GM19023 (cell line): ENCODE measurements around the gene S100A3.
"Not testable (repeated sequence)": the region's sequence is repeated elsewhere in the genome, so short reads cannot be mapped to it uniquely, and the experiment has no call there.

ENCODE experiments used
- ATAC-seq: cut with Tn5 transposase; IDR thresholded peaks from one replicate; pipeline ENCODE4 v1.9.1; 2021; ENCODE audit warnings: mild to moderate bottlenecking, moderate library complexity; ENCODE audit not compliant: unreplicated experiment

S100A3 gene

DNA sequence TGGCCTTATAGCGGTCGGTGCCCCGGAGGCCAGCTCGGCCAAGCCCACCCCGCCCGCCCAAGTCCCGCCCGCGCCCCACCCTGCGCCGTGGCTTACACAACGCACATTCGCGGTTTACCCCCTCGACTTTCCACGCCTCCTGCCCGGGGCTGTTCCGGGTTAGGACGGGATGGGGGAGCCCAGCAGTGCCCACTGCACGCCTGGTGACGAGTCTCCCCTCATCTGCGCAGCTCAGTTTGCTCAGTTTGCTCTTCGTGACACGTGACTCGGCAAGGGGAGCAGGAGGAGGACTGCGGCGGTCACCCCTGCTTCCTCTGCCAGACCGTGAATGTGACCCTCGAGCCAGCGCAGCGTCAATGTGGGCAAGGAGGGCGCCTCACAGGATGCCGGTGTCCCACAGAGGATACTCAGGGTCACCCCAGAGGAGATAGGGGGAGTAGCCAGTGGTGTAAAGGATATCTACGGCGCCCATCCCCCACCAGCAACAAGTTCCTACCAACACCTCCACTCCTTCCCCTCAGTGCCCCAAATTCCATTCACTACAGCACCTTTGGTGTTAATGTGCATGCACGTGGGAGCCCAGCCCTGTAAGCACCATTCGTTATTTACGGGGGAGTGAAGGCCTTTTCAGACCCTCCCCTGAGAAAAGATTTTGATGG lies 12.9 kb downstream of the S100A3 start:
- ATAC-seq, result no peak

GRCh38 chr1:153535242-153536011 lies 13.6 kb downstream of the S100A3 start, which contains the start of gene S100A6:
TSS of gene S100A6 (minus strand) at chr1:153535991. CDS start at chr1:153535339, 652 bp downstream.
- ATAC-seq, result no peak

DNA sequence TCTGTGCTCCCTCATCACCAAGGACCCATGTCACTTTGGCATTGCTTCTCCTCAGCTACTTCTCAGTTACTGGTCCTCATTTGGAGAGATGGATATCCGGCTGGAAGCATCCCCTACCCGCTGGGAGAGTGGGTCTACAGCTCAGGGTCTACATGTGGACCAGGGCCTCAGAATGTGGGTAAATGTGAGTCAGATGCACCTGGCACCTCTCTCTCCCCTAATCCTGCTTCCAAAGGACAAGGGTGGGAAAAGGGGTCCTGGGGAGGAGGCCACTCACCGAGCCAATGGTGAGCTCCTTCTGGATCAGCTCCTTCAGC lies 14.2 kb downstream of the S100A3 start:
- ATAC-seq, result no peak

DNA sequence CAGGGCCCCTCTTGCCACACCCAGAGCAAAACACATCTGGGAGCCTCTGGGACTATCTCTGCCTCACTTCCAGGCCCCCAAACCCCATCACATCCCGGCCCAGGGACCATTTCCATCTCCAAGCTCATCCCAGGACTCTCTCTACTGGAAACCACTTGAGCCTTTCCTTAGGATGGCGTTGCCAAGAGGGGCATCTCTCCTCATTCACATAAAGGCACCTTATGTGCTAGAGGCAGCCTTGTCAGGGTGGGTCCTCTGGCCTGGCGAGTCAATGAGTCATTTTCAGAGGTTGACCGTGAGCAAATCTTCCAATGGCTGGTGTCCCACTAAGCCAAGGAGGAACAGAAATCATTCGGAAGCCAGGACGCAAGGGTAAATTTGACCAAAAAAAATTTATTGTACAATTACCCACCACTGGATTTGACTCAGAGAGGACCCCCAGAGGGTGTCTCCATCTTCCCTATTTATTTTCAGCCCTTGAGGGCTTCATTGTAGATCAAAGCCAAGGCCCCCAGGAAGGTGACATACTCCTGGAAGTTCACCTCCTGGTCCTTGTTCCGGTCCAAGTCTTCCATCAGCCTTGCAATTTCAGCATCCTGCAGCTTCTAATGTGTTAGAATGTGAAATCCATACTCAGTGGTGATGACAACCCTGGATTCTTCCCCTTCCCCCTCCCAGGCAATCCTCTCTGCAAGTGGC lies 14.7 kb downstream of the S100A3 start:
- no peak for ATAC-seq

DNA sequence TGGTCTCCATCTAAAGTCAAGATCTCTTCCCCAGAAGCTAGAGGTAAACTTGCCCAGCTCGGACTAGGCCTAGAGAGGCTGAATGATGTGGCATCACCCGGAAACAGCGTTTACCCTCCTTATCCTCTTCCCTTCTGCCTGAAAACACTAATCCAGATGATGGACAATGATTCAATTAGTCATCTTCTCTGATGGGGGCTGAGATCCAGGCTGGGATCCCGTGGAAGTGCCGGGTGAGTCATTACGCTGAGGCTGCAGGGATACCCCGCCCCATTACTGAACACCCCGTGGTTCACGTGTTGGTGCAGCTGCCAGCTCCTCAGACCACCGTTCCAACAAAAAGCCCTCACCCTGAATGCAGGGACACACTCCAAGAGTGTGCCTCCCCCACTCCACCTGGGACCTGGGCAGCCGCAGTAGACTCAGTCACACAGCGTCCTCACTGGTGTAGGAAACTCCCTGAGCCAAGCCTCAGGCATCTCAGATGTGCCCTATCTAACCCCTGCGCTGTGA lies 15.3 kb downstream of the S100A3 start:
- no peak for ATAC-seq

DNA sequence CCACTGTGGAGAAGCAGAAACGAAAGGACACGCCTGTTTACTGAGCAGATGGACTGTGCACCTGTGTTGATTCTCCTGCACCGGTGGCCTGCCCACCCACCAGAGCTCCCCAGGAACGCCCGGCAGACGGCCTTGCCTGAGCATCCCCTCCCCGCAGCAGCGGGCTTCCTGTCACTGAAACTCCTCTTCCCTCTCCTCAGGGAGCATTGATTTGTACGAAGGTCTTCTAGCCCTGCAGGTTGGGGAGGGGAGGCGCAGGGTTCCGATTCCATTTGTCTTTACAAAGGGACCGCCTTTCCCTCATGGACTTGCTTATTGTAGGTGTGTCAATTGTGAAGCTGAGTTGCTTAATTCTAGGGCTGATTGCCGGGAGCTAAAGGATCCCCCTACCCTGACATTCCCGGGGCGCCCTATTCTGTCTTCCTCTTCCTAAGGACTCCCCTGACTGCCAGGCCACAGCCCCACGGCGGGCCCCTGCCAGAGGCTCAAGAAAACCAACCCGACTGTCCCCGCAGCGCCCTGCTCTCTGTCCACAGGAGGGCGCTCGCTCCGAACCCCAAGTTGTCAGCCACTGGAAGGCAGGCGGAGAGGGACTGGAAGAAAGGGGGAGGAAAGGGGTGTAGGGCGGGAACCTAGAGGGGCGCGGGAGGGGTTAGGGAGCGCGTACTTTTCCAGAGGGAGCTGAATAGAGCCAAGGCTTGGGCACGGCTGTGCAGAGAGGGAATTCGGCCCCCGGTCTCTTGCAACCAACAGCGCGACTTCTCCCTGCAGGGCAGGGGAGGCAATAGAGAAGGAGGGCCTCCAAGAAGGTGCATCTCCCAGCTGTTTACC lies 16.1 kb downstream of the S100A3 start:
- no peak for ATAC-seq

DNA sequence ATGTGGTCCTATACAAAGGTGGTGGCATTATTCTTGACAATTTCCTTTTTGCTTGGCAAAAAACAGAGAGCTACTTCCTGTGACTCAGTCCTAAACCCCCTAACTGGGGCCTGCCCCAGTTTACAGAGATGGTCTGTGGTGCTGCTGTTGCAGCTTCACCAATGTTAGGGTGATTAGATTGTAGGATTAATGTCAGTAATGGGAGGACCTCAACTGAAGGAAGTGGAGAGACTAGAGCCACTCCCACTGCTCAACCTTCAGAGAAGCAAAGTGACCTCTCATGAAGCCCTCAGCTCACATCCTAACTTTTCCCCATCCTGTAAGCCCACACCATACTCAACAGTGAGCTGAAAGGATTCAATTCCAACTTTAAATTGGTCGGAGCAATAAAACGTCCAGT lies 16.9 kb downstream of the S100A3 start:
- no peak for ATAC-seq

DNA sequence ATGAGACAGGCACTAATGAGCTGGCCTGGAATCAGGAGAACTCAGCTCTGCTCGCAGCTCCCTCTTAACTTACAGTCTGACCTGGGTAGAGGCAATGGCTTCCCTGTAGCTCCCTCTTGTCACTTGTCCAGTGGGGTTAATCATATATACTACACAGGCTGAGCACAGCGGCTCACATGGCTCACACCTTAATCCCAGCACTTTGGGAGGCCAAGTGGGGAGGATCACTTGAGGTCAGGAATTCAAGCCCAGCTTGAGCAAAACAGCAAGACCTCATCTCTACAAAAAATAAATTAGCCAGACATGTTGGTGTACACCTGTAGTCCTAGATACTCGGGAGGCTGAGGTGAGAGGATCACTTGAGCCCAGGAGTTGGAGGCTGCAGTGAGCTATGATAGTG lies 17.4 kb downstream of the S100A3 start:
- ATAC-seq, result no peak

DNA sequence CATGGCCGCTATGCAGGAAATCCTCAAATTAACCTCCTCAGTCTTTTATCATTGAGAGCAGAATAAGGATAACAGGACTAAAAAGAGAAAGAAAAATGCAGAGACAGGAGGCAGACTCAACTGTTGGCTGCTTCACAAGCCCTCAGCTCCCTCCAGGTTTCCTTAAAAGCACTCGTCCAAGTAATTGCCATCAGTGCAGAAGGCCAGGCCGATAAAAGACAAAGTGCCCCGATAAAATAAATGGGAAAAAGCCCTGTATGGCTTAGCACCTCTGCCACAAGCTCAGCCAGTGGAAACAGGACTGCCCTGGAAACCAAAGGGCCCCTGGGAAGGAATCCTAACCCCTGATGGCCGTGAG lies 21.4 kb downstream of the S100A3 start:
- ATAC-seq, result no peak

DNA sequence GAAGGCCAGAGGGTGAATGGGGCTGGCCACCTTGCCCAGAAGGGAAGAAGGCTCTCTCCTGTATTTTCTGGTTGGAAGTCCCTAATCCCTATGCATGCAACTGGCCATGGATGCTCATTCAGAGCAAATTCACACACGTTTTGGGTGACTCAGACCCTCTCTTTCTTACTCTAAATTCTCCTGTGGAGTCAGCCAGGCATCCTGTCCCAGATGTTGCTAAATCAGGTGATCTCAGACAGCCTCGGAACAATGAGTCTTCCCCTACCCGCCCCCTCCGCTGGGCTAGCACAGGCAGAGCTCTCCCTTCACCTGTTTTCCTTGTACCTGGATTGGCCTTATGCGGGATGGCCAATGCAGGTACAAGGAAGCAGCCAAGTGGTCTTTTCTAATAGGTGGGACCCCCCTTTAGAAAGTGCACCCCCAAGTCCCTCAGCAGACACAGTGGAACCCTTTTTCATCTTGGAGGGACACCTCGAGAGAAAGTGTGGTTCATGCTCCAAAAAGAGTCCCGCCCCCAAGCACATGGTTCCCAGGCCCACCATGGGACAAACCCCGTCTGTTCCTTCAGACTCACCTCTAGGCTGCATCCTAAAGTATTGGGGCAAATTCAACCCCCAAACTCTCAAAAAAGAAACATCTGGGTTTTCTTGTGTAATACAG lies 21.9 kb downstream of the S100A3 start:
- ATAC-seq, result no peak

GRCh38 chr1:153526132-153526543 lies 22.9 kb downstream of the S100A3 start:
- ATAC-seq, result no peak

GRCh38 chr1:153525088-153525728 lies 23.9 kb downstream of the S100A3 start:
- ATAC-seq, result no peak

- not testable (repeated sequence) for ATAC-seq
These were observed 26.6 kb downstream of the S100A3 start for GRCh38 chr1:153522353-153523048.

DNA sequence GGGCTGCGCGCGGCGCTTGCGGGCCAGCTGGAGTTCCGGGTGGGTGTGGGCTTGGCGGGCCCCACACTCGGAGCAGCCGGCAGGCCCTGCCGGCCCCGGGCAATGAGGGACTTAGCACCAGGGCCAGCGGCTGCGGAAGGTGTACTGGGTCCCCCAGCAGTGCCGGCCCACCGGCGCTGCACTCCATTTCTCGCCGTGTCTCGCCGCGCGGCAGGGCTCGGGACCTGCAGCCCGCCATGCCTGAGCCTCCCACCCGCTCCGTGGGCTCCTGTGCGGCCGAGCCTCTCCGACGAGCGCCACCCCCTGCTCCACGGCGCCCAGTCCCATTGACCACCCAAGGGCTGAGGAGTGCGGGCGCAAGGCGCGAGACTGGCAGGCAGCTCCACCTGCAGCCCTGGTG lies 27.2 kb downstream of the S100A3 start:
- ATAC-seq, result not testable (repeated sequence)

GRCh38 chr1:153520818-153521476 lies 28.1 kb downstream of the S100A3 start:
- ATAC-seq, result no peak

- not testable (repeated sequence) for ATAC-seq
These were observed 28.8 kb downstream of the S100A3 start for GRCh38 chr1:153520137-153520691.

DNA sequence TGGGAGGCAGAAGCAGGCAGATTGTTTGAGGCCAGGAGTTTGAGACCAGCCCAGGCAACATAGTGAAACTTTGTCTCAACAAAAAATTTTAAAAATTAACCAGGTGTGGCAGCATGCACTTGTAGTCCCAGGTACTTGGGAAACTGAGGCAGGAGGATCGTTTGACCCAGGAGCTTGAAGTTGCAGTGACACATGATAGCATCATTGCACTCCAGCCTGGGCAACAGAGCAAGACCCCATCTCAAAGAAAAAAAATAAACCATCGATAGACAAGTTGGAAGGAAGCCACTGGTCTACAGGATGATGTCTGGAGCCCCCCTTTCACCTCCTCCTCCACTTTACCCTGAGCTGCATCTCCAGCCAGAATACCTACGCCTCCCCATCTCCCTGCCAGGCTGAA lies 29.8 kb downstream of the S100A3 start:
- ATAC-seq, result no peak
